HCT116 (cell line): ENCODE data around the gene SCN3B.

Source experiments
- CEBPB ChIP-seq: IDR thresholded peaks from 2 replicates; pipeline ENCODE4 v1.6.1; 2012; ENCODE audit warnings: low read depth
- EZH2phosphoT487 ChIP-seq: fragments of 200-600 bp; IDR thresholded peaks from 2 replicates; pipeline ENCODE4 v1.6.1; 2018; ENCODE audit warnings: antibody characterized with exemption, borderline replicate concordance
- POLR2A ChIP-seq: IDR thresholded peaks from 2 replicates; pipeline ENCODE4 v1.7.0; 2011; ENCODE audit warnings: borderline replicate concordance; ENCODE audit not compliant: insufficient read depth, insufficient read length; ENCODE audit errors: extremely low read depth
- POLR2AphosphoS5 ChIP-seq: IDR thresholded peaks from 2 replicates; pipeline ENCODE4 v1.6.1; 2011; ENCODE audit warnings: mild to moderate bottlenecking, low read depth, low read length, moderate library complexity
- SRF ChIP-seq: IDR thresholded peaks from 2 replicates; pipeline ENCODE4 v1.6.1; 2012; ENCODE audit warnings: low read depth
- TCF7L2 ChIP-seq: IDR thresholded peaks from 2 replicates; pipeline ENCODE4 v1.7.0; 2011; ENCODE audit warnings: borderline replicate concordance, inconsistent platforms; ENCODE audit not compliant: insufficient read depth, insufficient read length; ENCODE audit errors: extremely low read depth
- ZNF274 ChIP-seq: fragments of 200-500 bp; sonication (Bioruptor generic); IDR thresholded peaks from 2 replicates; pipeline ENCODE4 v1.6.1; 2014; ENCODE audit warnings: mild to moderate bottlenecking, low read depth, low read length, inconsistent platforms
- TF ChIP-seq, protein P1 (sequence below), 3 experiments: fragments of 200-600 bp in 1 of 3; sonication (generic) in 1 of 3; IDR thresholded peaks in 2 of 3; conservative IDR thresholded peaks in 1 of 3; 2 replicates each; pipeline ENCODE4 v1.5.1; 2012 to 2017; ENCODE audit warnings: low read depth in 2 of 3, low read length in 2 of 3, antibody characterized with exemption in 1 of 3, borderline replicate concordance in 1 of 3, control low read depth in 1 of 3, mild to moderate bottlenecking in 1 of 3, mixed read lengths in 1 of 3, mixed run types in 1 of 3, moderate library complexity in 1 of 3; ENCODE audit not compliant: insufficient read depth in 1 of 3
- TF ChIP-seq, protein P2 (sequence below): IDR thresholded peaks from 2 replicates; pipeline ENCODE4 v1.6.1; 2012

DNA sequence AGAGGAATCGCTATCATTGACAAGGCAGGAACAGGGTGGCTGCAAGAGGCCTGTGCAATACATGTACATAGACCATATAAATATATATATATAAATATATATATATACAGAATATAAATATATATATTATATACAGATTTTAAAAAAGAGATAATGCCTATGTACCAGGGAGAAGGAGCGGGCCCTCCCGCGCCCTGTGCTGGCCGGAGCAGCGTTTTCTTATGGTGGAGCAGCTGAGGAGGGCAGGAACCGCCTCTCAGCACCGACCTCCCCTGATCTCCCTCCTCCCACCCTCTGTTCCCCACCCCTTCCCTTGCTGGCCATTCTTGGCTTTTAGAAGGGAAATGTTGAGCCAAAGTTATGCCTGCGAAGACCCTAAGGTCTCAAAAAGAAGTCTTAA lies 31.8 kb downstream of the SCN3B start:
- no peak for TF ChIP-seq CEBPB
- no peak for TF ChIP-seq TCF7L2
- TF ChIP-seq, protein P1, sequence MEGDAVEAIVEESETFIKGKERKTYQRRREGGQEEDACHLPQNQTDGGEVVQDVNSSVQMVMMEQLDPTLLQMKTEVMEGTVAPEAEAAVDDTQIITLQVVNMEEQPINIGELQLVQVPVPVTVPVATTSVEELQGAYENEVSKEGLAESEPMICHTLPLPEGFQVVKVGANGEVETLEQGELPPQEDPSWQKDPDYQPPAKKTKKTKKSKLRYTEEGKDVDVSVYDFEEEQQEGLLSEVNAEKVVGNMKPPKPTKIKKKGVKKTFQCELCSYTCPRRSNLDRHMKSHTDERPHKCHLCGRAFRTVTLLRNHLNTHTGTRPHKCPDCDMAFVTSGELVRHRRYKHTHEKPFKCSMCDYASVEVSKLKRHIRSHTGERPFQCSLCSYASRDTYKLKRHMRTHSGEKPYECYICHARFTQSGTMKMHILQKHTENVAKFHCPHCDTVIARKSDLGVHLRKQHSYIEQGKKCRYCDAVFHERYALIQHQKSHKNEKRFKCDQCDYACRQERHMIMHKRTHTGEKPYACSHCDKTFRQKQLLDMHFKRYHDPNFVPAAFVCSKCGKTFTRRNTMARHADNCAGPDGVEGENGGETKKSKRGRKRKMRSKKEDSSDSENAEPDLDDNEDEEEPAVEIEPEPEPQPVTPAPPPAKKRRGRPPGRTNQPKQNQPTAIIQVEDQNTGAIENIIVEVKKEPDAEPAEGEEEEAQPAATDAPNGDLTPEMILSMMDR (IDR thresholded peaks at IDR 0.05 in 2 of 3, conservative IDR thresholded peaks at IDR 0.05 in 1 of 3; ENCODE audit: borderline replicate concordance in 1 of 3, insufficient read depth in 1 of 3, low read depth in 2 of 3, low read length in 2 of 3): no peak
- TF ChIP-seq ZNF274: no peak
- TF ChIP-seq, protein P2, sequence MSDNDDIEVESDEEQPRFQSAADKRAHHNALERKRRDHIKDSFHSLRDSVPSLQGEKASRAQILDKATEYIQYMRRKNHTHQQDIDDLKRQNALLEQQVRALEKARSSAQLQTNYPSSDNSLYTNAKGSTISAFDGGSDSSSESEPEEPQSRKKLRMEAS: no peak
- no peak for TF ChIP-seq POLR2AphosphoS5
- no peak for TF ChIP-seq SRF
- TF ChIP-seq EZH2phosphoT487: no peak
- no peak for TF ChIP-seq POLR2A
